AG04450 (cell line): ENCODE measurements around the gene RFTN1. TPM values are rescaled to one million over a fixed set of nuclear protein-coding genes. Genes with fewer than 3 reads are reported as not detected.

Experiments
- CTCF ChIA-PET: fragments of 300-600, 350-600 bp; formaldehyde crosslinking; extraction: SDS; loops from one replicate; lab custom pipeline; 2022; ENCODE audit warnings: antibody characterized with exemption, inconsistent platforms; lab: Charles Lee
- POLR2A ChIA-PET: fragments of 350-600 bp; formaldehyde crosslinking; extraction: SDS; loops from one replicate; lab custom pipeline; 2021; ENCODE audit warnings: antibody characterized with exemption, inconsistent platforms; lab: Yijun Ruan, JAX
- DNase-seq: peaks from one replicate; pipeline ENCODE4 v3.0.0-alpha.2; 2011; ENCODE audit warnings: low read depth, low spot score
- H3K27ac ChIP-seq: one replicate; pipeline ENCODE4 v1.5.1; 2012; ENCODE audit warnings: low read depth, low read length, control low read depth
- H3K27me3 ChIP-seq: one replicate; pipeline ENCODE4 v1.6.0; 2012; ENCODE audit warnings: low read length; ENCODE audit not compliant: control insufficient read depth, insufficient read depth
- H3K4me3 ChIP-seq: 2 replicates; pipeline ENCODE4 v1.5.1; 2011; ENCODE audit warnings: mild to moderate bottlenecking, low read depth, low read length, control low read depth
- H3K9me3 ChIP-seq: 2 replicates; pipeline ENCODE4 v1.5.1; 2012; ENCODE audit warnings: low read length; ENCODE audit not compliant: control insufficient read depth, insufficient read depth
- polyA plus RNA-seq: library from polyadenylated mRNA; depleted of rRNA; stranded (reverse); fragments of >200 nt; gene quantifications from 2 replicates; pipeline ENCODE4 v1.2.3, GENCODE V29; 2011
- TF ChIP-seq, protein P1 (sequence below): IDR thresholded peaks from 2 replicates; pipeline ENCODE4 v1.5.1; 2011; ENCODE audit warnings: low read depth, low read length, control low read depth, inconsistent platforms

RFTN1 gene
- polyA plus RNA-seq, 1 experiment = 97.3 TPM

DNA sequence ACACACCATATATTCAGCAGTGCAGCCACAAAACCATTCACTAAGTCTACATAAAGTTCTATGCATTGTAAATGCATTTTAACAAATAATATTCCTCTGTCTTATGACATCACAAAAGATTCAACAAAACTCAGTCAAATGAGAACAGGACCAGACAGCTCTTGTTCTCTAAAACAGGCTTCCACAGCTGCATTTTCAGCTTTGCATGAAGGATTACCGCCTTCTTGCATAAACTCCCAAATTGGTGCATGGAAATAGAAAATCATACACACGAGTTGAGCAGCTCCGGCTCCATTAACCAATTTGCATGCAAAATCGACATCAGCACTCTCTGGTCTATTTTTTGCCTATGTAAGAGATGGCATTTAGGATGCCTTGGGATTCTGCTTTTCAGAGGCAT lies 66.4 kb downstream of the RFTN1 start:
- POLR2A ChIA-PET = no interaction called here
- Histone ChIP-seq H3K9me3 (no peaks in the 10 kb centered on the region), H3K4me3 (no peak overlapping the region), H3K27me3 (no peaks in the 10 kb centered on the region), H3K27ac (no peak overlapping the region)
- CTCF ChIA-PET = no interaction called here
- TF ChIP-seq, protein P1, sequence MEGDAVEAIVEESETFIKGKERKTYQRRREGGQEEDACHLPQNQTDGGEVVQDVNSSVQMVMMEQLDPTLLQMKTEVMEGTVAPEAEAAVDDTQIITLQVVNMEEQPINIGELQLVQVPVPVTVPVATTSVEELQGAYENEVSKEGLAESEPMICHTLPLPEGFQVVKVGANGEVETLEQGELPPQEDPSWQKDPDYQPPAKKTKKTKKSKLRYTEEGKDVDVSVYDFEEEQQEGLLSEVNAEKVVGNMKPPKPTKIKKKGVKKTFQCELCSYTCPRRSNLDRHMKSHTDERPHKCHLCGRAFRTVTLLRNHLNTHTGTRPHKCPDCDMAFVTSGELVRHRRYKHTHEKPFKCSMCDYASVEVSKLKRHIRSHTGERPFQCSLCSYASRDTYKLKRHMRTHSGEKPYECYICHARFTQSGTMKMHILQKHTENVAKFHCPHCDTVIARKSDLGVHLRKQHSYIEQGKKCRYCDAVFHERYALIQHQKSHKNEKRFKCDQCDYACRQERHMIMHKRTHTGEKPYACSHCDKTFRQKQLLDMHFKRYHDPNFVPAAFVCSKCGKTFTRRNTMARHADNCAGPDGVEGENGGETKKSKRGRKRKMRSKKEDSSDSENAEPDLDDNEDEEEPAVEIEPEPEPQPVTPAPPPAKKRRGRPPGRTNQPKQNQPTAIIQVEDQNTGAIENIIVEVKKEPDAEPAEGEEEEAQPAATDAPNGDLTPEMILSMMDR = no peak
- no peak for DNase-seq

DNA sequence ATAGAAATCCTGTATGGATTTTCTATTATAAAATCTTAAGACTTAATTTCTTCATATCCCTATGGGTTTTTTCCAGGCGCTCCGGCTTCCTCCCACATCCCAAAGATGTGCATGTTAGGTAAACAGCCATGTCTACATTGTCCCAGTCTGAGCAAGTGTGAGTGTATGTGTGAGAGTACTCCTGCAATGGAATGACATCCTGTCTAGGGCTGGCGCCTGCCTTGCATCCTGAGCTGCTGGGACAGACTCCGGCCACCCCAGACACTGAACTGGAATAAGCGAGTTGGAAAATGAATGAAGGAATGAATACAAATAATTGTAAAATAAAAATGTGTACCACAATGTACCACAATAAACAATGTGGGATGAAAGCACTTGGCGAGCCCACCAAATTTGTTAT lies 69.2 kb downstream of the RFTN1 start:
- TF ChIP-seq, protein P1 = no peak
- ChIA-PET CTCF (interaction anchor here (0.9 kb wide), 1 partner anchor 32 kb away, joined by 3 read pairs; no protein-coding TSS in a partner anchor), POLR2A (no interaction called here)
- Histone ChIP-seq H3K27me3 (no peaks in the 10 kb centered on the region), H3K9me3 (no peaks in the 10 kb centered on the region), H3K4me3 (no peak overlapping the region), H3K27ac (no peak overlapping the region)
- no peak for DNase-seq

DNA sequence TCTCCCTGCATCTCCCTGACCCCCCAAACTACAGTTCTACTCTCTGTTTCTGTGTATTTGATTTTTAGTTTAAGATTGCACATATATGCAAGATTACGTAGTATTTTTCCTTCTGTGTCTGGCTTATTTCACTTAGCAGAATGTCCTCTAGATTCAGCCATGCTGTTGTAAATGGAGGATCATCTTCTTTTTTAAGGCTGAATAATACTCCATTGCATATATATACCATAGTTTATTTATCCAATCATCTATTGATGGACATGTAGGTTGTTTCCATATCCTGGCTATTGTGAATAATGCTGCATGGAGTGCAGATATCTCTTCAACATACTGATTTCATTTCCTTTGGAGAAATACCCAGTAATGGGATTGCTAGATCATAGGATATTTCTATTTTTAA lies 70.8 kb downstream of the RFTN1 start:
- POLR2A ChIA-PET = no interaction called here
- Histone ChIP-seq H3K27me3 (no peaks in the 10 kb centered on the region), H3K9me3 (no peaks in the 10 kb centered on the region), H3K4me3 (no peak overlapping the region), H3K27ac (no peak overlapping the region)
- CTCF ChIA-PET = no interaction called here
- TF ChIP-seq, protein P1 = no peak
- DNase-seq = no peak

DNA sequence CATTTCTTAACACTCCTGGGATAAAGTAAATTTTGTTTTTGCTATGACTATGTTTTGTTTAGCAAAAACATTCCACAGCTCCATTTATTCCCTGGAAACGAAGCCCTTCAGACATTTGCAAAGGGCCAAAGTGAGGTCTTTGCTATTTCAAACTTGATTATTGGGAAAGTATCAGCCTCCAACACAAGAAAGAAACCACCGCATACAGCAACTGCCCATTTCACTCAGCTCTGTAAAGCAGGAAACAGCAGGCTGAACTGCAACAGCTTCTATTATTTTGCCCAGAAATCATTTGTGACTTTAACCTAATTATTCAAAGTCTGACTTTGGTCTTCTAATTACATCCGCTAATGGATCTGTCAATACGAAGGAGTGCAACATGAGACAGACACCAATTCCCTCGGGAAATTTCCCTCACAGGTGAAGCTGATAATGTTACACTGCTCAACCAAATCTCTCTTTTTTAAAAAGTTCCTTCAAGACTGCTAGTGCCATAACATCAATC lies 72.1 kb downstream of the RFTN1 start:
- DNase-seq = no peak
- Histone ChIP-seq H3K27me3 (no peaks in the 10 kb centered on the region), H3K9me3 (no peaks in the 10 kb centered on the region), H3K4me3 (no peak overlapping the region), H3K27ac (peak overlapping the region; percentile 71)
- POLR2A ChIA-PET = interaction anchor here (0.7 to 1.1 kb wide), 5 partner anchors 14 to 123 kb away, joined by 3 to 7 read pairs (median 5); no protein-coding TSS in a partner anchor
- TF ChIP-seq, protein P1 = no peak
- CTCF ChIA-PET = interaction anchor here (0.6 kb wide), 1 partner anchor 26 kb away, joined by 3 read pairs; no protein-coding TSS in a partner anchor

DNA sequence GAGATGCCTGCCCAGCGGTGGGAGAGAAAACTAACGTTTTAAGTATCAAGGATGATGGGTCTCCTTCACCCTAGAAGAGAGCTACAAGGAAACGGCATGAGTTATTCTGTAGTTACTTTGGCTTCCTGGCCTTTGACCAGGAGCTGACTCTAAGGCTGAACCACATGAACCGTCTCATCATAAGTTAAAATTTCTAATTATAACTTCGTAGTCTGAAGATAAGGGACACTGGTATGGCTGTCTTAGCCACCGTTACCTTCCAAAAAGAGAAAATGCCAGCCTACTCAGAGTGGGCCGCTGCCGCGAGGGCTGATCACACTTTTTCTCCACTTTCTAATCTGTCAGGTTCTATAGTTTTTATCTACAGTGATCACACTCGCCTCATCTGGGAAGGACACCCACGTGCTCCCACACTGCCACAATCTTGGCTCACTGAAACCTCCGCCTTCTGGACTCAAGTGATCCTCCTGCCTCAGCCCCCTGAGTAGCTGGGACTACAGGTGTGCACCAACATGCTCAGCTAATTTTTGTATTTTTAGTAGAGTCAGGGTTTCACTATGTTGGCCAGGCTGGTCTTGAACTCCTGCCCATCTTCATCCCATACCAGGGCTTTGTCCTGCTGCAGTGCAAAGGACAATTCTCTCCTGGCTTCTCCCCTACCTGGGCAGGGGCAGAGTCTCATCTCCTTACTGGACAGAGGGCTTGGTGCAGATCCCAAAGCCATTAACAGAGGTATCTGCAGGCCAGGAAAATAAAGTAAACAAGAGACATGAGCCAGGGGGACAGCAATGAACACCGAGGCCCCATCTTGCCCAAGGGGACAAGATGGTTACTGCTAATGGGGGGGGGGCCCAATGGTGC lies 73.4 kb downstream of the RFTN1 start:
- ChIA-PET CTCF (no interaction called here), POLR2A (no interaction called here)
- H3K4me3 ChIP-seq = no peak overlapping the region
- no peaks in the 10 kb centered on the region for H3K9me3 ChIP-seq
- no peak for DNase-seq
- no peak overlapping the region for H3K27ac ChIP-seq
- H3K27me3 ChIP-seq = no peaks in the 10 kb centered on the region
- TF ChIP-seq, protein P1 = no peak
